Measurements from ENCODE around the gene DBNDD1.
"Not testable (repeated sequence)": the region's sequence is repeated elsewhere in the genome, so short reads cannot be mapped to it uniquely, and the experiment has no call there.

Gene DBNDD1

GRCh38 chr16:89986600-89986999 lies 32.7 kb downstream of the DBNDD1 start:
- DNase-seq: no peak

- DNase-seq: no peak
Observed at GRCh38 chr16:89985219-89985618, 34.0 kb downstream of the DBNDD1 start.

- DNase-seq: no peak
Observed at GRCh38 chr16:89984216-89984615, 35.0 kb downstream of the DBNDD1 start.

GRCh38 chr16:89983536-89983935 lies 35.7 kb downstream of the DBNDD1 start:
- DNase-seq: no peak

GRCh38 chr16:89982318-89982717 lies 36.9 kb downstream of the DBNDD1 start:
- no peak for DNase-seq

GRCh38 chr16:89981414-89981813 lies 37.8 kb downstream of the DBNDD1 start:
- no peak for DNase-seq

GRCh38 chr16:89974870-89975269 lies 44.4 kb downstream of the DBNDD1 start:
- DNase-seq: no peak

- no peak for DNase-seq
Observed at GRCh38 chr16:89973654-89974335, 45.5 kb downstream of the DBNDD1 start.

GRCh38 chr16:89973235-89973634 lies 46.0 kb downstream of the DBNDD1 start:
- no peak for DNase-seq

- DNase-seq: peak; percentile 83
Observed at GRCh38 chr16:89972244-89973234, 46.7 kb downstream of the DBNDD1 start.

GRCh38 chr16:89971495-89972243 lies 47.6 kb downstream of the DBNDD1 start:
- no peak for DNase-seq

GRCh38 chr16:89969741-89970410 lies 49.4 kb downstream of the DBNDD1 start:
- no peak for DNase-seq

- DNase-seq: not testable (repeated sequence)
Observed at GRCh38 chr16:89968074-89968473, 51.2 kb downstream of the DBNDD1 start.

GRCh38 chr16:89967436-89967835 lies 51.8 kb downstream of the DBNDD1 start:
- DNase-seq: not testable (repeated sequence)

- DNase-seq: no peak
Observed at GRCh38 chr16:89966756-89967155, 52.5 kb downstream of the DBNDD1 start.

- DNase-seq: no peak
Observed at GRCh38 chr16:89965447-89966225, 53.6 kb downstream of the DBNDD1 start.

GRCh38 chr16:89964201-89964600 lies 55.1 kb downstream of the DBNDD1 start:
- no peak for DNase-seq

GRCh38 chr16:89962754-89963498 lies 56.3 kb downstream of the DBNDD1 start:
- no peak for DNase-seq

- no peak for DNase-seq
Observed at GRCh38 chr16:89961920-89962319, 57.3 kb downstream of the DBNDD1 start.

GRCh38 chr16:89960966-89961365 lies 58.3 kb downstream of the DBNDD1 start:
- no peak for DNase-seq

GRCh38 chr16:89958596-89958995 lies 60.7 kb downstream of the DBNDD1 start:
- DNase-seq: no peak
